Kidney (tissue), 14 donors: ENCODE measurements around the gene DLG2. TPM values are rescaled to one million over a fixed set of nuclear protein-coding genes. Genes with fewer than 3 reads are reported as not detected.
A peak's percentile ranks its signal among the peaks of the same experiment; 100 is the strongest.

ENCODE experiments used
- DNase-seq, 5 donors: peaks; one replicate each; pipeline ENCODE4 v3.0.0-alpha.2; 2013 to 2020
- FAIRE-seq: peaks from 2 replicates; lab custom pipeline; 2012; peaks lifted over from hg19 to GRCh38; lab: Jason Lieb, UNC
- H3K27ac ChIP-seq, 2 donors: one replicate each; pipeline ENCODE4 v1.7.0; 2013; ENCODE audit warnings: low read depth in 2 of 2, low read length in 2 of 2, inconsistent platforms in 1 of 2
- H3K27me3 ChIP-seq: one replicate; pipeline ENCODE4 v1.7.1; 2013; ENCODE audit warnings: low read length, inconsistent platforms; ENCODE audit not compliant: control insufficient read depth, insufficient read depth
- H3K36me3 ChIP-seq, 3 donors: one replicate each; pipeline versions ENCODE4 v1.7.0 to v1.7.1; 2013; ENCODE audit warnings: low read length in 3 of 3, control low read depth in 1 of 3, inconsistent platforms in 1 of 3; ENCODE audit not compliant: insufficient read depth in 3 of 3, control insufficient read depth in 2 of 3
- H3K4me1 ChIP-seq, 3 donors: one replicate each; pipeline versions ENCODE4 v1.7.0 to v1.7.1; 2013; ENCODE audit warnings: low read length in 3 of 3, inconsistent platforms in 1 of 3, low read depth in 1 of 3; ENCODE audit not compliant: control insufficient read depth in 2 of 3, insufficient read depth in 2 of 3
- H3K4me3 ChIP-seq, 3 donors: one replicate each; pipeline versions ENCODE4 v1.7.0 to v1.8.1; 2013; ENCODE audit warnings: low read length in 3 of 3, control low read depth in 1 of 3, inconsistent platforms in 1 of 3
- H3K9ac ChIP-seq, 3 donors: one replicate each; pipeline versions ENCODE4 v1.7.0 to v1.7.1; 2013; ENCODE audit warnings: low read length in 3 of 3, control low read depth in 1 of 3, inconsistent platforms in 1 of 3
- H3K9me3 ChIP-seq, 3 donors: one replicate each; pipeline versions ENCODE4 v1.7.0 to v1.7.1; 2013; ENCODE audit warnings: low read length in 3 of 3, control low read depth in 1 of 3, inconsistent platforms in 1 of 3; ENCODE audit not compliant: control insufficient read depth in 2 of 3, insufficient read depth in 1 of 3
- intact Hi-C: fragments of 100-400 bp; cut with DNase I; formaldehyde crosslinking; loops from one replicate; pipeline ENCODE4 v1.11.1; 2022
- polyA plus RNA-seq: library from polyadenylated mRNA; stranded (reverse); fragments of 350-450 nt; fragmentation: Illumina TruSeq; extraction: RNeasy Lipid Tissue Mini Kit (QIAGEN cat#74804); gene quantifications from one replicate; pipeline ENCODE4 v1.2.3, GENCODE V29; 2014; ENCODE audit warnings: low read depth, low replicate concordance; ENCODE audit not compliant: insufficient read depth
- total RNA-seq: library from RNA; stranded (reverse); fragmentation: NEBNext Ultra II Directional; extraction: Animal tissue kit (Norgen Biotek cat#: 25700); gene quantifications from one replicate; pipeline ENCODE4 v1.2.1, GENCODE V29; 2021
- TF ChIP-seq, protein P1 (sequence below): IDR thresholded peaks from 3 replicates; pipeline ENCODE4 v1.5.1; 2012; ENCODE audit warnings: mild to moderate bottlenecking, moderate library complexity, borderline replicate concordance; ENCODE audit not compliant: insufficient read depth; ENCODE audit errors: extremely low read depth
- donor health status: control.
- donor health status: control.
- donor health status: control.
- donor health status: control.
- donor health status: control.
- donor health status: DM: yes; HTN: yes; CAD: no.
- donor health status: Normal renal cell carcinoma (clear cell type).

DLG2 gene
- total and polyA plus RNA-seq, 2 donors from 2014 or later, result 2.9 to 7.2 TPM

DNA sequence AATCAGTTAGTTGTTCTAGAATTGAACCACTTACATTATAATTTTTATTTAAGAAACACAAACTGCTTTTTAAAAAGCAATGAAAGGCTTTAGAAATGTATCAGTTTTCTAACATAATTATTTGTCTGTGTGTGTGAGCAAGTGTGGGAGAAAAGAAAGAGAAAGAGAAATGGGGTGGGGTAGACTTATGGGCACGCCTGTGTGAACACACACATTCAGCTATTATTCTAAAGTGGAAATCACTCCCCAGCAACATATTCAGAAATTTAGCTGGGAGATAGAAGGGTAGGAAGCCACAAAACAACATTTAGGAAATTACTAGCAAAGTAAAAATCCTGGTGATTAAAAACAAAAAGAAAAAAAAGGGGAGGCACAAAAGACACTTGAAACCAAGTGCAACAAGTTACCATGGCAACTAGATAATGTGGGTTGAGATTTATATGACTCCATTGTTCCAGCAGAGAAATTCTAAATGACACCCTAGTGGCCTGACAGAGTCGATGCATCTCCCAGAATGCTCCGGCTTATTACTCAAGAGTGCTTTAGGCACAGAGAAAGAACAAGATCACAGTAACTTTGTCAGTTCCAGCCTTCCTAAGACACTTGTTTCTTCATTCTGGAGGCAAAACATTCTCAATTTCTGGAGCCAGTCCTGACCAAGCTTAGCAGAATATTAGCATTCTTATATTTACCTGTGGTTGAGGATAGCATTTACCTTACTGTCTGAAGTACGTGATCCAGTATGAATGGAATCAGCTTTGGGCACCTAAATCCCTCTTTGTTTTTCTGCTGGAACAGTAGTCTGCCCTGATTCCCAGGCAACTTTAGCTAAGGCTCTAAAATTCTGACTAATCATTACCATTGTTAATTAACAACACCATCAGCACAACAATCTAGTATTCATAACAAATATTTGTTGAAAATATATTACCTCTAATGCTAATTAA lies 444.4 kb downstream of the DLG2 start:
- Histone ChIP-seq H3K4me1 (no peaks in the 10 kb centered on the region), H3K4me3 (no peak overlapping the region), H3K9me3 (no peaks in the 10 kb centered on the region), H3K9ac (no peak overlapping the region), H3K27me3 (no peaks in the 10 kb centered on the region), H3K27ac (no peak overlapping the region), H3K36me3 (no peaks in the 10 kb centered on the region)
- TF ChIP-seq, protein P1, sequence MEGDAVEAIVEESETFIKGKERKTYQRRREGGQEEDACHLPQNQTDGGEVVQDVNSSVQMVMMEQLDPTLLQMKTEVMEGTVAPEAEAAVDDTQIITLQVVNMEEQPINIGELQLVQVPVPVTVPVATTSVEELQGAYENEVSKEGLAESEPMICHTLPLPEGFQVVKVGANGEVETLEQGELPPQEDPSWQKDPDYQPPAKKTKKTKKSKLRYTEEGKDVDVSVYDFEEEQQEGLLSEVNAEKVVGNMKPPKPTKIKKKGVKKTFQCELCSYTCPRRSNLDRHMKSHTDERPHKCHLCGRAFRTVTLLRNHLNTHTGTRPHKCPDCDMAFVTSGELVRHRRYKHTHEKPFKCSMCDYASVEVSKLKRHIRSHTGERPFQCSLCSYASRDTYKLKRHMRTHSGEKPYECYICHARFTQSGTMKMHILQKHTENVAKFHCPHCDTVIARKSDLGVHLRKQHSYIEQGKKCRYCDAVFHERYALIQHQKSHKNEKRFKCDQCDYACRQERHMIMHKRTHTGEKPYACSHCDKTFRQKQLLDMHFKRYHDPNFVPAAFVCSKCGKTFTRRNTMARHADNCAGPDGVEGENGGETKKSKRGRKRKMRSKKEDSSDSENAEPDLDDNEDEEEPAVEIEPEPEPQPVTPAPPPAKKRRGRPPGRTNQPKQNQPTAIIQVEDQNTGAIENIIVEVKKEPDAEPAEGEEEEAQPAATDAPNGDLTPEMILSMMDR, result no peak
- FAIRE-seq (no peak), DNase-seq (peak in 3 of 5 donors; percentile 15 to 65 (median 52))
- intact Hi-C loops, result no loop called here

DNA sequence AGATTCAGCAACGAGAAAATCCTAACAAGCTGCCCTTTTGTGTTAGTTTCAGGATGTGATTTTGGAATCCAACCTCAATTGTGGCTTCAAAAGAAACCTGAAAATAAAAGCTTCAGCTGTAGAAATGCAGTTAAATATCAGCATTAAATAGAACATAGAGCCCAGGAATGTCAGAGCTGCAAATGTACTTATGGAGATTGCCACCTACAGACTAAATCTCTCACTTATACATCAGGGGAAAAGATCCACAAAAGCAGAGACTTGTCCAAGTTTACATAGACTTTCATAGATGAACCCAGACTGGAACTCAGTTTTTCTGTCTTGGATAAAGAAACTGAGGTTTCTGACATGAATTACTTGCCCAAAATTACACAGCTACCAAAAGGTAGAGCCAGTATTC lies 446.6 kb downstream of the DLG2 start:
- Histone ChIP-seq H3K27ac (no peak overlapping the region), H3K9me3 (no peaks in the 10 kb centered on the region), H3K4me3 (no peak overlapping the region), H3K4me1 (no peaks in the 10 kb centered on the region), H3K9ac (no peak overlapping the region), H3K36me3 (no peaks in the 10 kb centered on the region), H3K27me3 (no peaks in the 10 kb centered on the region)
- intact Hi-C loops, result no loop called here
- no peak for FAIRE-seq
- TF ChIP-seq, protein P1, result no peak
- no peak for DNase-seq

DNA sequence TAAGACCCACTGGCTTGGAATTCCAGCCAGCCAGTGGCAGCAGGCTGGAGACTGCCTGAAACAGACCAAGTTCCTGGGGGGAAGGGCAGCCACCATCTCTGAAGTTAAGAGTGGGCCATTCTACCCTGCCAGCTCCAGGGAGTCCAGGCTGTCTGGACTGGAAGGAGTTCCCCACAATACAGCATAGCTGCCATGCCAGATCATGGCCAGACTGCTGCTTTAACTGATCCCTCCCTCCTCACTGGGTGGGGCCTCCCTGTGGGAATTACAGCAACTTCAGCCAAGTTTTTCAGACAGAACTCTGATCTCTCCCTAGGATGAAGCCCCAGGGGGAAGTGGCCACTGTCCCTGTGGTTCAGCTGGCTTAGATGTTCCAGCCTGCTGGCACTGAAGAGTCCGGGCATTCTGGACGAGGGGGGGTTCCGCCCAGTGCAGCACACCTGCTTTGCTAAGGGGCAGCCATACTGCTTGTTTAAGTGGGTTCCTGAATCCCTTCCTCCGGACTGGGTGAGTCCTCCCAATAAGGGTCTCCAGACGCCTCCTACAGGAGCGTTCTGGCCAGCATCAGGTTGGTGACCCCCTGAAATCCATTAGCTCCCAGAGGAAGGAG lies 455.4 kb downstream of the DLG2 start:
- DNase-seq (no peak), FAIRE-seq (no peak)
- Histone ChIP-seq H3K9me3 (no peaks in the 10 kb centered on the region), H3K27me3 (no peaks in the 10 kb centered on the region), H3K27ac (no peak overlapping the region), H3K36me3 (no peaks in the 10 kb centered on the region), H3K4me1 (no peaks in the 10 kb centered on the region), H3K4me3 (no peak overlapping the region), H3K9ac (no peak overlapping the region)
- intact Hi-C loops, result no loop called here
- TF ChIP-seq, protein P1, result no peak
